GM21825 (cell line): ENCODE measurements around the gene RIMBP2.

Experiments
- ATAC-seq: cut with Tn5 transposase; IDR thresholded peaks from one replicate; pipeline ENCODE4 v1.9.1; 2021; ENCODE audit warnings: mild to moderate bottlenecking, moderate library complexity; ENCODE audit not compliant: unreplicated experiment

Gene RIMBP2

GRCh38 chr12:130454296-130454695 is 261.8 kb downstream of the RIMBP2 start:
- ATAC-seq, result no peak

- no peak for ATAC-seq
Observed at GRCh38 chr12:130452546-130452945, 263.6 kb downstream of the RIMBP2 start.

GRCh38 chr12:130451001-130451930 is 264.8 kb downstream of the RIMBP2 start:
- no peak for ATAC-seq

- ATAC-seq, result no peak
Observed at GRCh38 chr12:130449291-130449690, 266.8 kb downstream of the RIMBP2 start.

- no peak for ATAC-seq
Observed at GRCh38 chr12:130448044-130448821, 267.9 kb downstream of the RIMBP2 start.

DNA sequence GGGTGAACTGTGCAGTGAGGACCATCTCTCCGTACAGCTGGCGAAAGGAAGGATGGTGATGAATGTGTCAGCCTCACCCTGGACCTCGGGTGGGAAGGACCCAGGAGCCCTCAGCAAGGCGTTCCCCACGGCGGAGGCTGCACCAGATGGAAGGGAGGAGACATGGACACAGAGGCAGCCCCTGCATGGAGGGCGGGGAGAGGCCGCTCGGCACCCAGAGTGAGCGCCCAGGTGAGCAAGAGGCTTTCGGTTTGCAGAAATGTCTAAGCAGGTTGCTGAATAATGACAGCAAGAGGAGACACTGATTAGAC is 268.5 kb downstream of the RIMBP2 start:
- no peak for ATAC-seq

- no peak for ATAC-seq
Observed at GRCh38 chr12:130446846-130447654, 269.0 kb downstream of the RIMBP2 start.

DNA sequence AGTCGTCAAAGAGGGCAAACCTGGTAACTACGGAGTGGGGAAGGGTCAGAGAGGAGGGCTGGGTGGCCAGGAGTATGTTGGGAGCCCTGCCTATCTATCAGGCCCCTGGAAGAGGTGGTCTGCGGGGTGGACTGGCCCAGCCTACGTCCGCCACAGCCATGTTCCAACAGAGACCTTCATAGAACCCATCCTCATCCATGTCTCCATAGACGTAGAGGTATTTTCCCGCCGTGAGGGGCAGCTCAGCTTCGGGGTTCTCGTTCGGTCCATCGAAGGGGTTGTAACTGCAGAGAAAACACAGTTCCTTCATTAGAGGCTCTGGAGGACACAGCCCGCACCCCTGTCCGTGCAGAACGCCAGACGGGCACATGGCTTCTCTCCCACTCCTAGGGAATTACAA is 271.1 kb downstream of the RIMBP2 start:
- ATAC-seq, result no peak

GRCh38 chr12:130444061-130444460 is 272.0 kb downstream of the RIMBP2 start:
- no peak for ATAC-seq

GRCh38 chr12:130441771-130442760 is 274.0 kb downstream of the RIMBP2 start:
- ATAC-seq, result no peak

DNA sequence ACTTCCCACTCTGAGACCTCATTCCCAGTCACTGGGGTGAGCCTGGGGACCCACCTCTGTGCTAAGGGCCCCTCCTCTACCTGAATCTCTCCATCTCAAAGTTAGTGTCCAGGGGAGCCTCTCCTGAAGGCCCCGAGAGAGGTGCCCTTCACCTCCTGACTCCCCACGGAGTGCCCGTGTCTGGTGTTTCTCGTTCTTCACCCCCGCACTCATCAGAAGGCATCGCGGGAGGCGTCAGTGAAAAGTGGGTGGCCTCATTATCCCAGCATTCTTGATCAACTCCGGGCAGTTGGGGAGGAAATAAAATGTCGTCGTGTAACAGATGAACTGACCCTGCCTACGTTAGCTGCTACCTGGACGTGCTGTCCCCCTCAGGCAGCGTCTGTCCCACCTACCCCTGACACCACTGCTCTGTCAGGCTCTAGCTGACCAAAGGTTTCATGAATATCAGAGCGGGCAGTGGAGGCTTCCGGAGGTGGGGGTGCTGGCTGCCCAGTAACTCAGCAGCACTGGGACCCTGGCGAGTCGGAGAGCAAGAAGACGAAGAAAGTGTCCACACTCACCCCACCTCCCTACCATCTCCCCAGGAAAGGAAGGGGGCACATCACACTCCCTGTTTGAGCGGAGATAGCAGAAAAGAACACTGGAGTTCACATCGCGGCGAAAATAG is 275.6 kb downstream of the RIMBP2 start:
- no peak for ATAC-seq

DNA sequence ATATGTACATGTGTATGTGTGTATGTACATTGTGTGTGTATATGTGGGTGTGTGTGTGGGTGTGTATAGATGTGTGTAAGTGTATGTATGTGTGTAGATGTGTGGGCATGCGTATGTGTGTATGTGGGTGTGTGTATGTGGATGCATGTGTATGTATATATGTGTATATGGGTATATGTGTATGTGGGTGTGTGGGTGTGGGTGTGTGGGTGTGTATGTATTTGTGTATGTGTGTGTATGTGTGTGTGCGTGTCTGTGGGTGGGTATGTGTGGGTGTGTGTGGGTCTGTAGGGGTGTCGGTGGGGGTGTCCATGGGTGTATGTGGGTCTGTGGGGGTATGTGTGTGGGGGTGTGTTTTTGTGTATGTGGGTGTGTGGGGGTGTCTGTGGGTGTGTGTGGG is 276.8 kb downstream of the RIMBP2 start:
- ATAC-seq, result no peak

- no peak for ATAC-seq
Observed at GRCh38 chr12:130438711-130439110, 277.4 kb downstream of the RIMBP2 start.

DNA sequence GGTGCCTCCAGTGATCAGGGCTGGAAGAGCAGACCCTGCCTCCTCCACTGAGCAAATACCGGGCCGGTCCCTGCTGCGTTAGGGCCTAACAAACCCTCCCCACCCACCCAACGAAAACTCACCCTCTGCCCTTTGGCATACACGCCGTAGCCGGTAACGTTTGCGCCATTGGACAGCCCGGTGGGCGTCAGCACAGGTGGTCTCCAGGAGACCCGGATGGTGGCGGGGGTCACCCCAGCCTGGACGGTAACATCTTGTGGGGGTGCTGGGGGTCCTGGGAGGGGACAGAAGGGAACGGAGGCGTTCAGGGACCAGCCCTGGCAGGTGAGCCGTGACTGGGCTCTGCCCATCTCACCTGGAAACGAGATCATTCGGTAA is 277.9 kb downstream of the RIMBP2 start:
- ATAC-seq, result no peak

- ATAC-seq, result no peak
Observed at GRCh38 chr12:130437555-130438242, 278.4 kb downstream of the RIMBP2 start.

- ATAC-seq, result no peak
Observed at GRCh38 chr12:130436741-130437501, 279.2 kb downstream of the RIMBP2 start.

- no peak for ATAC-seq
Observed at GRCh38 chr12:130435826-130436225, 280.3 kb downstream of the RIMBP2 start.

- ATAC-seq, result no peak
Observed at GRCh38 chr12:130435331-130435730, 280.8 kb downstream of the RIMBP2 start.
